ENCODE measurements around the gene PPP2R2C.

PPP2R2C gene

GRCh38 chr4:6356076-6356560 is 116.3 kb downstream of the PPP2R2C start:
- no peak for DNase-seq (ENCODE audit: low read depth)
- TF ChIP-seq, protein P1, sequence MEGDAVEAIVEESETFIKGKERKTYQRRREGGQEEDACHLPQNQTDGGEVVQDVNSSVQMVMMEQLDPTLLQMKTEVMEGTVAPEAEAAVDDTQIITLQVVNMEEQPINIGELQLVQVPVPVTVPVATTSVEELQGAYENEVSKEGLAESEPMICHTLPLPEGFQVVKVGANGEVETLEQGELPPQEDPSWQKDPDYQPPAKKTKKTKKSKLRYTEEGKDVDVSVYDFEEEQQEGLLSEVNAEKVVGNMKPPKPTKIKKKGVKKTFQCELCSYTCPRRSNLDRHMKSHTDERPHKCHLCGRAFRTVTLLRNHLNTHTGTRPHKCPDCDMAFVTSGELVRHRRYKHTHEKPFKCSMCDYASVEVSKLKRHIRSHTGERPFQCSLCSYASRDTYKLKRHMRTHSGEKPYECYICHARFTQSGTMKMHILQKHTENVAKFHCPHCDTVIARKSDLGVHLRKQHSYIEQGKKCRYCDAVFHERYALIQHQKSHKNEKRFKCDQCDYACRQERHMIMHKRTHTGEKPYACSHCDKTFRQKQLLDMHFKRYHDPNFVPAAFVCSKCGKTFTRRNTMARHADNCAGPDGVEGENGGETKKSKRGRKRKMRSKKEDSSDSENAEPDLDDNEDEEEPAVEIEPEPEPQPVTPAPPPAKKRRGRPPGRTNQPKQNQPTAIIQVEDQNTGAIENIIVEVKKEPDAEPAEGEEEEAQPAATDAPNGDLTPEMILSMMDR (IDR thresholded peaks at IDR 0.05; ENCODE audit: low read depth, low read length, missing control alignments): no peak
- in situ Hi-C loops (cut with HindIII; ENCODE audit: low sequenced_read_pairs): no loop called here

DNA sequence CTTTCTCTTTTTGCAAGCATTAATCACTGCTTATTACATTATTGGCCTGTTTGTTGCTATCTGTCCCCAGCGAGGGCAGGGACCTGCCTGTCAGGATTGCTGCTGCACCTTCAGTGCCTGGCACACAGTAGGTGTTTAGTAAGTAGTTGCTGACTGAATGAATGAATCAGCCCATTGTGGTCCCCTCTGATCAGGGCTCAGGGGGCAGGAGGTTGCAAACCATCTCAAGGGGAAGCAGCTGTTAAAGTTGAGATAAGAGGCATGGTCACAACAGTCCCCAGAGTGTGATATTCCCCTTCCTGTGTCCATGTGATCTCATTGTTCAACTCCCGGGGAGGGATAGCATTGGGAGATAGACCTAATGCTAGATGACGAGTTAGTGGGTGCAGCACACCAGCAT is 117.4 kb downstream of the PPP2R2C start:
- DNase-seq (ENCODE audit: low read depth): no peak
- in situ Hi-C loops (cut with HindIII; ENCODE audit: low sequenced_read_pairs): no loop called here
- TF ChIP-seq, protein P1 (IDR thresholded peaks at IDR 0.05; ENCODE audit: low read depth, low read length, missing control alignments): no peak
- H3K4me3 ChIP-seq (ENCODE audit: low read depth, low read length): no peak overlapping the region

More at GRCh38 chr4:6356076-6356560, 116.3 kb downstream of the PPP2R2C start:
- no peak overlapping the region for H3K4me3 ChIP-seq (ENCODE audit: low read depth, low read length)

GRCh38 chr4:6354626-6355025 is 117.8 kb downstream of the PPP2R2C start:
- TF ChIP-seq, protein P1 (IDR thresholded peaks at IDR 0.05; ENCODE audit: low read depth, low read length, missing control alignments): no peak
- no peak overlapping the region for H3K4me3 ChIP-seq (ENCODE audit: low read depth, low read length)
- no peak for DNase-seq (ENCODE audit: low read depth)
- in situ Hi-C loops (cut with HindIII; ENCODE audit: low sequenced_read_pairs): no loop called here

DNA sequence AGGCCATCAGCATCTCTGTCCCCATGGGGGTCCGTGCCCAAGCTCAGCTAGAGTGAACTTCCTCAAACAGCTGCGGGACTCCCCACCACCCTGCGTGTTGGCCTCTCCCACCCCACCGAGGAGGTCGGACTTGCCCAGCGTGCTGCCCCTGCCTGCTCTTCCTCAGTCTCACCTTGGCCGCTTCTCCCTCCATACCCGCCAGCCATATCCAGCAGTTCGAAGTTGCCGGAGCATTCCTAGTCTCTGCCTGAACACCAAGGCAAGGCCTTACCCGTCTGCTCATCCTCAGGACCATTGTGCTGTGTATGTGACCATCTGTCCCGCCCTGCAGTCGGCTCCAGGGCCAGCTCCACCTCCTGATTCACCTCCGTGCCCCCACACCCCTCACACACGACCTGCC is 118.3 kb downstream of the PPP2R2C start:
- no peak overlapping the region for H3K4me3 ChIP-seq (ENCODE audit: low read depth, low read length)
- DNase-seq (ENCODE audit: low read depth): no peak
- in situ Hi-C loops (cut with HindIII; ENCODE audit: low sequenced_read_pairs): no loop called here
- TF ChIP-seq, protein P1 (IDR thresholded peaks at IDR 0.05; ENCODE audit: low read depth, low read length, missing control alignments): no peak

DNA sequence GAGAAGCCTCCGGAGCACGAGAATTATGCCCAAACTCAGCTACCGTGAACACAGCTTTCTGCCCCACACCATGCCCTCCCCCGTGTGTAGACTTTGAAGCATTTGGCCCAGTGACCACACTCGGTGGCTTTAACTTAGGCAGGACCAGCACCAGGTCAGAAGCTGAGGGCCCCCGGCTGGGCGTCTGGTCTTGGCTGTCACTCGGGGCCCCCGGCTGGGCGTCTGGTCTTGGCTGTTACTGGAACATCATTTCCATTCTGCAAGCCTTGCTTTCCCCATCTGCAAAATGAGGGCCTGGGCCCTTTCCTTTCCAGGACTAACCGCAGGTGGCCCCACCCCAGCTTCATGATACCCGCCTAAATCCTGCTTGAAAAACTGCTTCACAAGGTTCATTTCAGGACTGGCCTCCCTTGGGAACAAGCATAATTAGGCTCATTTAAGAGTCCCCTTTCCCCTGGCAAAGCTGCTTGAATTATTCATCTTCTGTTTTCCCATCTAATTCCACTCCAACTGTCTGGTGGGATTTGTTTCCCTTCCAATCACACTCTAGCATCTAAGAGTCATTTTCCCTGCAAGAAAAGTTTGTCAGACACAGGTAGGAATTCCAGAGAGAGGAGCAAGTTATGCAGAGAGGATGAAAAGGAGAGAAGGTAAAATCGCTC is 120.3 kb downstream of the PPP2R2C start:
- in situ Hi-C loops (cut with HindIII; ENCODE audit: low sequenced_read_pairs): no loop called here
- TF ChIP-seq, protein P1 (IDR thresholded peaks at IDR 0.05; ENCODE audit: low read depth, low read length, missing control alignments): no peak
- DNase-seq (ENCODE audit: low read depth): no peak
- H3K4me3 ChIP-seq (ENCODE audit: low read depth, low read length): no peak overlapping the region

- in situ Hi-C loops (cut with HindIII; ENCODE audit: low sequenced_read_pairs): no loop called here
- TF ChIP-seq, protein P1 (IDR thresholded peaks at IDR 0.05; ENCODE audit: low read depth, low read length, missing control alignments): no peak
- no peak overlapping the region for H3K4me3 ChIP-seq (ENCODE audit: low read depth, low read length)
- no peak for DNase-seq (ENCODE audit: low read depth)
Measured at GRCh38 chr4:6351246-6352000, 121.0 kb downstream of the PPP2R2C start.
